HFF-Myc (cell line): ENCODE results near the gene PATZ1.
A peak's percentile ranks its signal among the peaks of the same experiment; 100 is the strongest.

ENCODE experiments used
- DNase-seq: peaks from one replicate; pipeline ENCODE4 v3.0.0-alpha.2; 2011; ENCODE audit warnings: low read depth; ENCODE audit errors: extremely low read depth
- H3K4me3 ChIP-seq: replicated peaks from 2 replicates; pipeline ENCODE4 v1.5.1; 2011; ENCODE audit warnings: low read depth, mild to moderate bottlenecking, control low read depth, low read length
- TF ChIP-seq, protein P1 (sequence below): IDR thresholded peaks from 2 replicates; pipeline ENCODE4 v1.5.1; 2012; ENCODE audit warnings: mild to moderate bottlenecking, low read depth, low read length, control low read depth; ENCODE audit errors: missing control alignments

Gene PATZ1

DNA sequence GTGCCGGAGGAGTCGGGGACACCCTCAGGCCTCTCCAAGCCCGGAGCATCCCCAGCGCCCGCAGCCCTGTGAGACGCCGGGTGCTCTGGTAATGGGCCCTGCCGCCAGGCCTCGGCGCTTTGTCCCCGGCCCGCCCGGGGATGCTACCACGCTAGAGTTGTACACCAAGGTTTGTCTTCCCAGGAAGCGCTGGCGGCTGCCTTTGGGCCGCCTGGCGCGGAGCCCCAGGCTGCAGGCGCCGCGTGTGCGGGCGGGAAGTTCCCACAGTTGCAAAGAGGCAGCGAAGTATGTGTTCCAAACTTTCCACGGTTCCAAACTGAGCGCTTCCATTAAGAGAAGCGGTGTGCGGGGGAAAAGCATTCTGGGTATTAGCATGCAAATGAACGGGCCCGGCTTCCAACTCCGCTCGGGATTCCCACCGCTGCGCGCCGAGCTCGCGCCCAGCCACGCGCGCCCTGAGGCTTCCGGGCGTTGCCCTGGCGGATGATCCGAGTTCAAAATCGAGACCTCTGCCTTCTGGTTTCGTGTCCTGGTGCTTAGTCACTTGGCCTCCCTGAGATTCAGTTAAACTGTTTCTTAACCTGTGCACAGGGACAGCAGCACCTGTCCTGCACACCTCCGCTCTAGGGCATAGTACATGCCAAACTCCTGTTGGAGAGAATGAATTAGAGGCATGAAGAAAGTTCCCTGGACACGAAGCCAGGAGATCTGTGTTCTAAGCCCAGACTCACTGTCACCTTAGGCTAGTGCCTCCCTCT, 1.3 kb upstream of the PATZ1 start:
- TF ChIP-seq, protein P1, sequence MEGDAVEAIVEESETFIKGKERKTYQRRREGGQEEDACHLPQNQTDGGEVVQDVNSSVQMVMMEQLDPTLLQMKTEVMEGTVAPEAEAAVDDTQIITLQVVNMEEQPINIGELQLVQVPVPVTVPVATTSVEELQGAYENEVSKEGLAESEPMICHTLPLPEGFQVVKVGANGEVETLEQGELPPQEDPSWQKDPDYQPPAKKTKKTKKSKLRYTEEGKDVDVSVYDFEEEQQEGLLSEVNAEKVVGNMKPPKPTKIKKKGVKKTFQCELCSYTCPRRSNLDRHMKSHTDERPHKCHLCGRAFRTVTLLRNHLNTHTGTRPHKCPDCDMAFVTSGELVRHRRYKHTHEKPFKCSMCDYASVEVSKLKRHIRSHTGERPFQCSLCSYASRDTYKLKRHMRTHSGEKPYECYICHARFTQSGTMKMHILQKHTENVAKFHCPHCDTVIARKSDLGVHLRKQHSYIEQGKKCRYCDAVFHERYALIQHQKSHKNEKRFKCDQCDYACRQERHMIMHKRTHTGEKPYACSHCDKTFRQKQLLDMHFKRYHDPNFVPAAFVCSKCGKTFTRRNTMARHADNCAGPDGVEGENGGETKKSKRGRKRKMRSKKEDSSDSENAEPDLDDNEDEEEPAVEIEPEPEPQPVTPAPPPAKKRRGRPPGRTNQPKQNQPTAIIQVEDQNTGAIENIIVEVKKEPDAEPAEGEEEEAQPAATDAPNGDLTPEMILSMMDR, result no peak
- no peak for DNase-seq
- peak overlapping the region; percentile 72 for H3K4me3 ChIP-seq

DNA sequence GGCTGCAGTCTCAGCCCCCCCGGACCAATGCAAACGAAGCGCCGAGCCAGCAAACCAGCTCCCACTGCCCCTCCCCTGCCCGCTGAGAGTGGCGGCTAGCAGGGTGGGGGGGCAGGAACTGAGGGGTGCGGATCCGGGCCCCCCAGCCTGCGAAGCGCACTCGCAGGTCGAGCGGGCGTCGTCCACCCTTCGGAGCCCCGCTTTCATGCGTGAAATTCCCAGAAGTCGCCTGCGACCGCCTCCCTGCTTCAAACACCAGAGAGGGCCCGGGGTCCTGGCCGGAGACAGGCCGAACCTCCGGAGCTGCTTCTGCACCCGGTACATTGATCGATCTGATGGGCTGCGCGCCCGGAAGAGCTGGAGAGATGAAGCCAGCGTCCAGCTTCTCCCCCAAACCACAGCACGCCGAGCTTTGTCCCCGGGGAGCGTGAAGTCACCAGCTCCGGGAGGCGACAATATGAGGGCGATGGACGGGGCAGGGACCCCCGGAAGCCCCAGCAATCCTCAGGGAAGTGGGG, 646 bp upstream of the PATZ1 start:
- H3K4me3 ChIP-seq, result peak overlapping the region; percentile 72
- TF ChIP-seq, protein P1, result no peak
- DNase-seq, result no peak

DNA sequence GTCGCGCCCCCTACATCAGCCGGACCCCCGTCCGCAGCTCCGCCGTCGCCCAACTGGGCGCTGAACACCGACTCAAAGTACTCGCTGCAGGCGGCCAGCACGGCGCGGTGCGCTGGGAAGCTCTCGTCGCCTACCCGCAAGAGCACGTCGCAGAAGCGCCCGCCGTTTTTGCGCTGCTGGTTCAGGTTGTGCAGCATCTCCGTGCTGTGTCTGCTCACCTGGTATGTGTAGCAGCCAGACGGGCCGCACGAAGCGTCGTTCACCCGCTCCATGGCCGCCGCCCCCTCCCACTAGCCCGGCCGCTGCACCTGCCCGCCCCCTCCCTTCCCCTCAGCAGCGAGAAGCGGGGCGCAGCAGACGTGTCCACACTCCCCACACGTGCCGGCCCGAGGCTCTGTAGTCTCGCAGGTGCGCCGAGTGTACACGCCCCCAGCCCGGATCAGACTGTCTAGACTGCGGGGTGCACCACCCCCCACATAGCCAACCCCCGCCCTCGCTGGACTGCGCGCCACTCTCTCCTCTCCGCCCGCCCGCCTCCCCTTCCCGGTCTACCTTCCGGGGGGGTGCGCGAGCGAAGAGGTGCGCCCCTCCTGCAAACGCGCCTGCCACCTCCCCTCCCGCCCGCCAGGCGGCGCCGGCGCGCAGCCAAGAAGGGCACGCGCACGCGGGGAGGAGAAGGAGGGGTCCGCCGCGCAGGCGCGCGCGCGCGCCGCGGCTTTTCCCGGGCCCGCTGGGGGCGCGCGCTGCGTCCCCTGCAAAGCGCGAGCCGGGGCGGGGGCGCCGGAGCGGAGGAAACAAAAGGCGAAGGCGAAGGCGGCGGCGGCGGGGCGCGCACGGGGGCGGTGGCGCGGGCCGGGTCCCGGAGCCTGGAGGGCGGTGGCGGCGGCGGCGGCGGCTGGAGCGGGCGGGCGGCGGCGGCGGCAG, 553 bp downstream of the PATZ1 start:
- H3K4me3 ChIP-seq, result peak overlapping the region; percentile 72
- no peak for DNase-seq
- TF ChIP-seq, protein P1, result peak; percentile 73

DNA sequence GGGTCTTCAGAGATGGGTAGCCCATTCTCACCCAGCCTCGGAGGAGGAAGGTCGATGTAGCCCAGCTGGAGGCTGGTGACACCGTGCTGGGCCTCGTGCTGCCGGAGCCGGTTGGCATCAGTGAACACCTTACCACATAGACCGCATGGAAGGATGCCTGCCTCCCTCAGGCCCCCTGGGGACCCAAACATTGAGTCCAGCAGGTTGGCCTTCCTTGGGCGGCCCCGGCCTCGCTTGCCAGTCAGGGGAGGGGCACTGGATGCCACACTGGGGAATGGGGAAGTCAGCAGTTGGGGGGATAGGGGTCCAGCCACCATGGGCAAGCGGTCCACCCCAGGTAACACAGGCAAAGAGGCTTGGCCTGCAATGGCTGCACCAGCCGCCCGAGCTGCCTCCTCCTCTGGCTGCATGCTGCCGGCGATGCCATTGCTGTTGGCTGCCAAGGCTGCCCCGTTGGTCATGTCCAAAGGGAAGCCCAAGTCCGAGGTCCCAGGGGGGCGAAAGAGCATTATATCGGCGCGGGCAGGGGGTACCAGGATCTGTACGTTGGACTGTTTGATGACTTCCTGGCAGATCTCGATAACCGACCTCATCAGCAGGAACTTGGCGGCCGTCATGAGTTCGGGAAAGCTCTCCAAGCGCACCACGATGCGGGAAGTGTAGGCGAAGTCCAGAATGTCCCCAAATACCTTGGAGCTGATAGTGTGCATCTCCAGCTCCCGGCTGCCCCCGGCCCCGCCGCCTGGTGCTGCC, 1.4 kb downstream of the PATZ1 start:
- no peak for DNase-seq
- peak overlapping the region; percentile 72 for H3K4me3 ChIP-seq
- TF ChIP-seq, protein P1, result no peak

DNA sequence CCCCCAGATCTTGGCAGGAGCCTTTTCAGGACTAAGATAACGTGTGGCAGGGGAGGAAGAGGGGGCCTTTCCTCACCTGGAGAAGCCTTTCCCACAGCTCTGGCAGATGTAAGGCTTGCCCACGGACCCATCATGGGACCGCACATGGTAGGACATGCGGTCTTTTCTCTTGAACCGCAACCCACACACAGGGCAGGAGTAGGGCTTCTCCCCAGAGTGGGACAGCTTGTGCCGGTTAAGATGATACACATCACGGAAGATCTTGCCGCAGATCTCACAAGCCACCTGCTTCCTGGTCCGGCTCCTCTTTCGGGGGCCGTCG, 1.9 kb downstream of the PATZ1 start:
- H3K4me3 ChIP-seq, result peak overlapping the region; percentile 72
- TF ChIP-seq, protein P1, result no peak
- DNase-seq, result no peak
